LoVo (cell line): ENCODE results near the gene HOXC5.

Experiments used
- DNase-seq: peaks from one replicate; pipeline ENCODE4 v3.0.0-alpha.2; 2016; ENCODE audit warnings: low spot score

HOXC5 gene

GRCh38 chr12:54047160-54047963 lies 14.5 kb downstream of the HOXC5 start:
- DNase-seq = no peak

DNA sequence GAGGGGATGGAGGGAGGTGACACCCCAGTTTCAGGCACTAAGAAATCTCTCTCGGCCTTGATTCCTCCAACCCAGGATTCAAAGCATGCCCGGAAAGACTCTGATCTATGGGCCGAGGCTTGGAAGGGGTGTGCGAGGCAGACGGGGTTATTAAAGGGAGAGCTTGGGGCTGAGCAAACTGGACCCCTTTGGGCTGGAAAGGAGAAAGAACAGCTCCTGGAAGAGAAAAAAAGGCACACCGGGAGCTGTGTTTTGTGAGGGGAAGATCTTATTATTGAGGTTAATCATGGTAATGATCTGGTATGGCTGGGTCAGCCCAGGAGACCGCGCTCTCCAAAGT lies 15.1 kb downstream of the HOXC5 start:
- DNase-seq = no peak

GRCh38 chr12:54048406-54049093 lies 15.7 kb downstream of the HOXC5 start:
- no peak for DNase-seq

DNA sequence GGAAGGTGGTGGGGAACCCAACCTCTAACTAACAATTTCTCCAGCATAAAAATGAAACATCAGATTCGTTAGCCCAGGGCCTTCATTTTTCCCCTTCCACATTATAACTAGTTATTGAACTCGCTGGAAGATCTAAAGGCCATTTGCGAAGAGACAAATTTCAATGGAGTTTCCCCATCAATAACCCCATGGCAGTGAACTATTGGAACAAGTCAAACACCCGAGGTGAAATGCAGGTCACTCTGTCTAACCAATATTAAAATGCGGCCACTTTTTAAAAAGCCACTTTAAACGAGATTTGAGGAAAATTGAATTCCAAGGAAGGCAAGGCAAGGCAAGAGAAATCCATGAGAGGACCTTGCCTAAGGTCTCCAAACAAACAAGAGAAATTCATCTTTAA lies 16.3 kb downstream of the HOXC5 start:
- DNase-seq = no peak

GRCh38 chr12:54050482-54050810 lies 17.6 kb downstream of the HOXC5 start:
- no peak for DNase-seq

- no peak for DNase-seq
These were observed 18.4 kb downstream of the HOXC5 start for GRCh38 chr12:54051026-54051842.

- peak; percentile 91 for DNase-seq
These were observed 19.1 kb downstream of the HOXC5 start for GRCh38 chr12:54051874-54052437.

DNA sequence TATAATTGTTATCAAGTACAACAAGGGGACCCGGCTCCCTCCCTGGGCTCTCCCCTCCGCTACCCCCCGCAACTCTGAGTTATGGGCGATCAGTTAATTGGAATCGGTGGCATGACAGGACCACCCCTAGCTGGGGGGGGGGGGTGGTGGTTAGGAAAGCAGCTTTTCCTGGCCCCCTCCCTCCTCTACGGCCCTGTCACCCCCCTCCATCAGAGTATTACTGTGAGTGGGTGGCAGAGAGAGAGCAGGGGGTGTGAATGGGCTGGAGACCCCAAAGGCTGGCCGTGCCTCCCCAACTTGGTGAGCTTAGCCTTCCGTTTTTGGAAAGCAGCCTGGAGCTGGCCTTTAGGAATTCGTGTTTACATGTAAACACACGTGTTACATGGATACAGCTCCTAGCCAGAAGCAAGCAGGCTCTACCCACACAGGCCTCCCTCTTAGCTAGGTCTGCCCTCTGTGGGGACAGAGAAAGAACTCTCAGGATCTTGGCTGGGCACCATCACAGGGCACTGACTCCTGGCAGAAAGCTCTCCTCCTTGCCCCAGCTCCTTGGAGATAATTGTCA lies 19.7 kb downstream of the HOXC5 start:
- no peak for DNase-seq

DNA sequence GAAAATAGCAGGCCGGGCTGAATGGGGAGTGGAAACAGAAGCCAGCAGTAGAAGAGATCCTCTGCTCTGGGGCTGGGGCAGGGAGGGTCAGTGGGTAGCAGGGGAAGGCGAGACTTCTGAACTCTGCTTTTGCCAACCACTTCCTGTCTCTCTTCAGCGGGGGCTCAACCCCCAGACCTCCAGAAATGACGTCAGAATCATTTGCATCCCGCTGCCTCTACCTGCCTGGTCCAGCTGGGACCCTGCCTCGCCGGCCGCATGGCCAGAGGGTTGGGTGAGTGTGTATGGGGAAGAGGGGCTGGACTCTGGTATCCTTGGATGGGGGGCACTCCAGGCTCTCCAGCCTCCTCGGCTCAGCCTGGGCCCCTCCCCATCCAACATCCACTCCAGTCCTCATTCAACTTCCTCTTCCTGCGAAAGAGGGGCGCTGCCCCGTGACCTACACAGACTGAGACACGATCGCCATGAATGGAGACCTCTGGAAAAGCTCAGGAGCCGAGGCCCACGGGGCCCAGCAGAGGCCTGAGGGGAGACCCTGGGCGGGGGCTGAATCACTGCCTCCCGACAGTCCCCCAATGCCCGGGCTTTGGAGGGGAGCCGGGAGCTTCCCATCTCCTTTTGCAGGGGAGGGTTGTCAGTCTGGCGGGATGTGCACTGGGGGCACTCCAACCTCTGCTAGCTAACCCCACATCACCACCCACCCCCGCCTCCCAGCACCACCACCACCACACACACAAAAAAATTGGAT lies 20.3 kb downstream of the HOXC5 start:
- no peak for DNase-seq

DNA sequence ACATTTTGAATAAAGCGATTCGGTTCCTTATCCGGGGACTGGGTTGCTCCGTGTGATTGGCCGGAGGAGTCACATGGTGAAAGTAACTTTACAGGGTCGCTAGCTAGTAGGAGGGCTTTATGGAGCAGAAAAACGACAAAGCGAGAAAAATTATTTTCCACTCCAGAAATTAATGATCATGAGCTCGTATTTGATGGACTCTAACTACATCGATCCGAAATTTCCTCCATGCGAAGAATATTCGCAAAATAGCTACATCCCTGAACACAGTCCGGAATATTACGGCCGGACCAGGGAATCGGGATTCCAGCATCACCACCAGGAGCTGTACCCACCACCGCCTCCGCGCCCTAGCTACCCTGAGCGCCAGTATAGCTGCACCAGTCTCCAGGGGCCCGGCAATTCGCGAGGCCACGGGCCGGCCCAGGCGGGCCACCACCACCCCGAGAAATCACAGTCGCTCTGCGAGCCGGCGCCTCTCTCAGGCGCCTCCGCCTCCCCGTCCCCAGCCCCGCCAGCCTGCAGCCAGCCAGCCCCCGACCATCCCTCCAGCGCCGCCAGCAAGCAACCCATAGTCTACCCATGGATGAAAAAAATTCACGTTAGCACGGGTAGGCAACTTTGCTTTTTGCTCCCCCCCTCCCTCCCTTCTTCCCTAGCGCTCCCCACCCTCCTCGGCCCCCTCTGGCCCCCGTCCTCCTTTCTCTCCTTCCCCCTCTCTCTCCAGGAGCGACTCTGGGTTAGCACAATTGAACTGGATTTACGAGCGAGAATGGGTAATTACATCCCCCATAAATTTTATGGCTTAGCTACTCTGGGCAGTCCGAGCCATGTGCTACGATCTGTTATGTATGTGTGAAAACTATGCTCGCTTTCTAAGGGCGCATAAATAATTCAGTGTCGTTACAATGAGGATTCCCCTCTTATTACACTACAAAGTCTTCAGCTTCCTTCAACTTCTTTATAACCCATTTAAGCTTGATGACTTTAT lies 21.2 kb downstream of the HOXC5 start, which contains the start of gene HOXC4:
TSS of gene HOXC4 (plus strand) at position 85 of the 991 bp plus-strand sequence. CDS start at position 173, 88 bp downstream.
- DNase-seq = no peak

- no peak for DNase-seq
These were observed 21.9 kb downstream of the HOXC5 start for GRCh38 chr12:54054742-54055194.

DNA sequence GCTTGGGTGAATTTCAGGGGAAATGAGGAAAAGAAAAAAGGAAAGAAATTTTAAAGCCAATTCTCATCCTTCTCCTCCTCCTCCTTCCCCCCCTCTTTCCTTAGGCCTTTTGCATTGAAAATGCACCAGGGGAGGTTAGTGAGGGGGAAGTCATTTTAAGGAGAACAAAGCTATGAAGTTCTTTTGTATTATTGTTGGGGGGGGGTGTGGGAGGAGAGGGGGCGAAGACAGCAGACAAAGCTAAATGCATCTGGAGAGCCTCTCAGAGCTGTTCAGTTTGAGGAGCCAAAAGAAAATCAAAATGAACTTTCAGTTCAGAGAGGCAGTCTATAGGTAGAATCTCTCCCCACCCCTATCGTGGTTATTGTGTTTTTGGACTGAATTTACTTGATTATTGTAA lies 22.7 kb downstream of the HOXC5 start:
- no peak for DNase-seq

GRCh38 chr12:54056110-54056509 lies 23.3 kb downstream of the HOXC5 start:
- no peak for DNase-seq

DNA sequence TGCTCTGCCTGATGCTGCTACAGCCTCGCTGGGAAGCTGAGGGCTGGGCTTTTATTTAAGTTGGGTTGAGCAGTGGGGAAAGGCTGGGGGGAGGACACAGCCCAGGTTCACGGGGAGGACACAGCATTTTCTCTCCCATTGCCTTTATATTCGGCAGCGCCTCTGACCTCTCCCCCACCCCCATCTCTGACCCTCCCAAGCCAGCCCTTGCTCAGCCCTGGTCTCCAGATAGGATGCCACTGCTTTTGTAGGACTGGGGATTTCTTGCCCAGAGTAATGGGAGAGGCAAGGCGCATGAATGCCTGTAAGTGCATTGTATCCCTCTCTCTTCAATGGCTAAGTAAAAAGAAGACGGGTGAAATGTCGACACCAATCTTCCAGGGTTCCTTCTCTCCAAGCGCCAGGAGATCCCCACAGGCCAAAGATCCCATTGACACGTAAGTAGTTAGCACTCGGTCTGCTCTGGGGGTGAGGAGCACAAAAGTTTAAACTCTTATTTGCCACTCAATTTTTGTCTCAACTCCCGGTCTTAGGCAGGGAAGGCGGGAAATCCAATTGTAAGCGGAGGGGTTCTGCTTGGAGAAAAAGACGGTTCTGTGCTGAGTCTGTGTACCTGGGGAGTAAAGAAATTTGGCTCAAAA lies 25.4 kb downstream of the HOXC5 start:
- DNase-seq = no peak

- no peak for DNase-seq
These were observed 26.8 kb downstream of the HOXC5 start for GRCh38 chr12:54059668-54060067.

- DNase-seq = no peak
These were observed 27.5 kb downstream of the HOXC5 start for GRCh38 chr12:54060174-54060974.

DNA sequence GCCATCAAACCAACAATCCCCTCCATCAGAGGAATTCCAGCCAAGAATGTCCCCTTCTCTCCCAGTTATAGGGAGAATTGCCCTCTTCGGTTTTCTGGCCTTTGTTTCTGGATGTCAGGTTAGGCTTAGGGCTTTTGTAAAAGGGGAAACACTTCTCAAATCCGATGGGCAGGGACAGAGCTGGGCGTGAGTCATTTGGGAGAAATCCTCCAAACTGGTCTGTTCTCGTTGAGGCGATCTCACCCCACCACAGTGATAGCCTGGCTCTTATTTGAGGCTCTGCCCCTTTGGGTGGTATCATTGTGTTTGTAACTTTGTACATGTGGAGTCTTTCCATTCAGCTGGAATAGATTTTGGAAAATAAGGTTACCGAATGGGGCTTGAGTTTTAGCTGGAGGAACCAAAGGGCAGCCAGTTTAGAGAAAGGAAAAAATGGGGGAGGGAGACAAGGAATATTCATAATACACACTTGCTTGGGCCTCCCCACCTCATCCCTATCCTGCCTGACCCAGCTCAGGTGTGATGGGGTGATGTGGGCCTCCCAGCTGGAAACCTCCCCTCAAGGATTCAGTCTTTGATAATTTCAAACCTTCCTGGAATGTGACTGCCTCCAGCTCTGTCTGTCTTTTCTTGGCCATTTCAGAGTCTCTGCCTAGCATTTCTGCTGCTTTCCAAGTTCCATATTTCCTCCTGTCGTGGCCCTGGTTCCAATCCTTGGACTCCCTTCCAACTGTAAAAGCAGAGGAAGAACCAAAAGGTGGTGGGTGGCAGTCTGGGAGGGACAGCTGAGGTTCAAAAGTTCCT lies 28.3 kb downstream of the HOXC5 start:
- DNase-seq = no peak

- DNase-seq = no peak
These were observed 32.8 kb downstream of the HOXC5 start for GRCh38 chr12:54065677-54066076.
